HepG2 (cell line): Measurements from ENCODE around the gene TBL3. TPM values are rescaled to one million over a fixed set of nuclear protein-coding genes. Genes with fewer than 3 reads are reported as not detected.
A peak's percentile ranks its signal among the peaks of the same experiment; 100 is the strongest.

Experiments
- ATAC-seq: fragments of 200-7000 bp; cut with Tn5 transposase; 3 replicates; pipeline ENCODE4 v1.9.1; 2020; ENCODE audit warnings: mild to moderate bottlenecking, moderate library complexity
- BruUV-seq: library from RNA; stranded (reverse); fragments of 400-500 nt; replicated peaks from 2 replicates; lab custom pipeline; 2021; lab: Mats Ljungman, UMichigan
- CTCF ChIA-PET: fragments of 300-600 bp; formaldehyde crosslinking; extraction: SDS; loops from one replicate; lab custom pipeline; 2021; ENCODE audit warnings: low total read pairs, inconsistent platforms, low intra/inter-chr PET ratio; lab: Yijun Ruan, JAX
- POLR2A ChIA-PET: fragments of 350-600 bp; sonication (Branson Sonifier 250); formaldehyde crosslinking; loops from one replicate; lab custom pipeline; 2020; ENCODE audit warnings: antibody characterized with exemption, inconsistent platforms; lab: Yijun Ruan, JAX
- DNase-seq: peaks from one replicate; pipeline ENCODE4 v3.0.0-alpha.2; 2015; ENCODE audit warnings: low spot score
- FAIRE-seq: peaks from 3 replicates; lab custom pipeline; 2011; peaks lifted over from hg19 to GRCh38; lab: Jason Lieb, UNC
- H2AFZ ChIP-seq: one replicate; pipeline ENCODE4 v1.6.1; 2011; ENCODE audit warnings: low read length, inconsistent platforms
- H3K27ac ChIP-seq: fragments of 300-600 bp; 3 replicates; pipeline ENCODE4 v1.8.0; 2011; ENCODE audit warnings: mixed run types, mild to moderate bottlenecking, mixed read lengths, low read length, inconsistent platforms; ENCODE audit not compliant: insufficient read depth; ENCODE audit errors: extremely low read length
- H3K27me3 ChIP-seq, 2 experiments: fragments of 200-600 bp in 1 of 2; 2 replicates in 1 of 2; 3 replicates in 1 of 2; pipeline versions ENCODE4 v1.6.0 to v1.8.0; 2011; ENCODE audit warnings: low read length in 2 of 2, mild to moderate bottlenecking in 2 of 2, moderate library complexity in 2 of 2, inconsistent platforms in 1 of 2; ENCODE audit not compliant: insufficient read depth in 2 of 2, control insufficient read depth in 1 of 2
- H3K36me3 ChIP-seq, 2 experiments: fragments of 200-600 bp in 1 of 2; replicated peaks in 1 of 2; 2 replicates in 1 of 2; 3 replicates in 1 of 2; pipeline versions ENCODE4 v1.5.1 to v1.8.0; 2011; ENCODE audit warnings: low read length in 2 of 2, inconsistent platforms in 1 of 2; ENCODE audit not compliant: insufficient read depth in 2 of 2, control insufficient read depth in 1 of 2
- H3K4me1 ChIP-seq: 2 replicates; pipeline ENCODE4 v1.5.1; 2012; ENCODE audit warnings: low read length, inconsistent platforms; ENCODE audit not compliant: insufficient read depth
- H3K4me2 ChIP-seq: 2 replicates; pipeline ENCODE4 v1.6.0; 2011; ENCODE audit warnings: low read depth, low read length, inconsistent platforms
- H3K4me3 ChIP-seq, 3 experiments: fragments of 200-600 bp in 1 of 3; sonication (generic), shearing (Covaris generic) in 1 of 3; replicated peaks in 1 of 3; 2 replicates each; pipeline ENCODE4 v1.5.1; 2011 to 2016; ENCODE audit warnings: low read length in 3 of 3, inconsistent platforms in 2 of 3, low read depth in 2 of 3, mild to moderate bottlenecking in 2 of 3, control low read depth in 1 of 3, mixed read lengths in 1 of 3; ENCODE audit not compliant: insufficient read depth in 1 of 3
- H3K79me2 ChIP-seq: one replicate; pipeline ENCODE4 v1.6.1; 2011; ENCODE audit warnings: low read length, inconsistent platforms; ENCODE audit not compliant: insufficient read depth
- H3K9ac ChIP-seq: 2 replicates; pipeline ENCODE4 v1.6.0; 2011; ENCODE audit warnings: mild to moderate bottlenecking, low read depth, low read length, inconsistent platforms; ENCODE audit not compliant: insufficient read depth
- H3K9me3 ChIP-seq: 2 replicates; pipeline ENCODE4 v1.5.1; 2012; ENCODE audit warnings: mild to moderate bottlenecking, low read length
- H4K20me1 ChIP-seq: 2 replicates; pipeline ENCODE4 v1.6.0; 2011; ENCODE audit warnings: inconsistent platforms, mild to moderate bottlenecking, low read length, moderate library complexity; ENCODE audit not compliant: insufficient read depth
- MED8 ChIP-seq: sonication (generic); formaldehyde crosslinking; IDR thresholded peaks from 2 replicates; pipeline ENCODE4 v1.8.1; 2023; ENCODE audit warnings: mild to moderate bottlenecking, missing genetic modification reagents; ENCODE audit not compliant: insufficient replicate concordance
- MYC ChIP-seq: sonication (generic); formaldehyde crosslinking; IDR thresholded peaks from 2 replicates; pipeline ENCODE4 v1.9.0; 2021; ENCODE audit warnings: missing genetic modification reagents, borderline replicate concordance
- REL ChIP-seq: sonication (generic); formaldehyde crosslinking; conservative IDR thresholded peaks from 2 replicates; pipeline ENCODE4 v1.8.0; 2022; ENCODE audit warnings: mild to moderate bottlenecking, missing genetic modification reagents, moderate library complexity
- SMAD9 ChIP-seq: sonication (generic); formaldehyde crosslinking; IDR thresholded peaks from 2 replicates; pipeline ENCODE4 v1.5.1; 2020; ENCODE audit warnings: mild to moderate bottlenecking, missing genetic modification reagents
- ZNF556 ChIP-seq: sonication (generic); formaldehyde crosslinking; IDR thresholded peaks from 2 replicates; pipeline ENCODE4 v1.4.0; 2020; ENCODE audit warnings: mild to moderate bottlenecking, missing genetic modification reagents, borderline replicate concordance
- ZNF605 ChIP-seq: sonication (generic); formaldehyde crosslinking; IDR thresholded peaks from 2 replicates; pipeline ENCODE4 v1.8.0; 2022; ENCODE audit warnings: mild to moderate bottlenecking, missing genetic modification reagents
- ZSCAN21 ChIP-seq: sonication (generic); formaldehyde crosslinking; IDR thresholded peaks from 2 replicates; pipeline ENCODE4 v1.8.0; 2022; ENCODE audit warnings: mild to moderate bottlenecking, missing genetic modification reagents, moderate library complexity, borderline replicate concordance
- WGBS: methylation state at CpG from one replicate; pipeline ENCODE4 v1.1.6; 2017; ENCODE audit warnings: low lambda C conversion rate; 5-methylcytosine and 5-hydroxymethylcytosine counted together
- in situ Hi-C: cut with HindIII; loops from 2 replicates; pipeline ENCODE4 v1.10.0; 2017; ENCODE audit warnings: low pct_unique_long_range_greater_than_20kb; ENCODE audit not compliant: extremely low pct_ligation_motif_present
- intact Hi-C: fragments of 100-400 bp; cut with micrococcal nuclease; formaldehyde crosslinking; loops from one replicate; pipeline ENCODE4 v1.10.0; 2022; ENCODE audit not compliant: unreplicated experiment
- polyA plus RNA-seq, 8 experiments: library from polyadenylated mRNA; depleted of rRNA in 3 of 8; stranded (reverse) in 7 of 8; unstranded in 1 of 8; fragments of >200 nt; fragmentation: Illumina TruSeq in 4 of 8; extraction: Trizol in 4 of 8; gene quantifications; 2 replicates each; pipeline versions ENCODE4 v1.2.1 to v1.2.3, GENCODE V29; 2011 to 2016; ENCODE audit warnings: low read depth in 4 of 8, missing spikeins in 1 of 8, mixed read lengths in 1 of 8; ENCODE audit not compliant: insufficient read depth in 1 of 8
- total RNA-seq, 5 experiments: library from RNA; depleted of rRNA; stranded (reverse); fragments of >200 nt; fragmentation: Illumina TruSeq; extraction: Trizol; gene quantifications; 2 replicates each; pipeline ENCODE4 v1.2.3, GENCODE V29; 2016; ENCODE audit warnings: low read depth in 1 of 5
- TF ChIP-seq, protein P1 (sequence below): IDR thresholded peaks from 2 replicates; pipeline ENCODE4 v1.6.1; 2012; ENCODE audit warnings: low read length, improper control_type of control experiment
- TF ChIP-seq, protein P2 (sequence below): sonication (generic); formaldehyde crosslinking; IDR thresholded peaks from 2 replicates; pipeline ENCODE4 v1.5.0; 2020; ENCODE audit warnings: missing genetic modification reagents

Gene TBL3
- total and polyA plus RNA-seq, 2 of the 13 experiments (the other 11 are each of a cell fraction or from before 2014, with no cell fraction given): 16.8 to 38.0 TPM

DNA sequence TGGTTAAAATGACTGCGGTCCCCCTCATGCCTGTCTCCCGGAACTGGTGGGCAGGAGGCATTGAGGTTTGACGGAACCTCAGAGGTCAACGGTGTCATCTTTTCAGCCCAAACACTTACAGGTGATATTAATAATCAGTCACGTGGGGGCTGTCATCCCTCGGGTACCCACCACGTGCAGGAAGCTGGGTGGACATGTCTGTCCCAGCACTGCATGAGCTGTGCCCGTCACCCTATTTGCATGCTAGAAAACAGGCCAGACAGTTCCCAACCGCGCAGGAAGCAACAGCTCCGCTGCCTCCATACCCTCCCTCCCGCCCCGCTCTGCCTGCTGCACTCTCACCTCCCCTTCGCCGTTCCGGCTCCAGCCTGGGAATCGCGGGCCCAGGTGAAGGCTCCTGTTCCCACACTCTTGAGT, 19.3 kb downstream of the TBL3 start (continued):
- TF ChIP-seq, protein P1, sequence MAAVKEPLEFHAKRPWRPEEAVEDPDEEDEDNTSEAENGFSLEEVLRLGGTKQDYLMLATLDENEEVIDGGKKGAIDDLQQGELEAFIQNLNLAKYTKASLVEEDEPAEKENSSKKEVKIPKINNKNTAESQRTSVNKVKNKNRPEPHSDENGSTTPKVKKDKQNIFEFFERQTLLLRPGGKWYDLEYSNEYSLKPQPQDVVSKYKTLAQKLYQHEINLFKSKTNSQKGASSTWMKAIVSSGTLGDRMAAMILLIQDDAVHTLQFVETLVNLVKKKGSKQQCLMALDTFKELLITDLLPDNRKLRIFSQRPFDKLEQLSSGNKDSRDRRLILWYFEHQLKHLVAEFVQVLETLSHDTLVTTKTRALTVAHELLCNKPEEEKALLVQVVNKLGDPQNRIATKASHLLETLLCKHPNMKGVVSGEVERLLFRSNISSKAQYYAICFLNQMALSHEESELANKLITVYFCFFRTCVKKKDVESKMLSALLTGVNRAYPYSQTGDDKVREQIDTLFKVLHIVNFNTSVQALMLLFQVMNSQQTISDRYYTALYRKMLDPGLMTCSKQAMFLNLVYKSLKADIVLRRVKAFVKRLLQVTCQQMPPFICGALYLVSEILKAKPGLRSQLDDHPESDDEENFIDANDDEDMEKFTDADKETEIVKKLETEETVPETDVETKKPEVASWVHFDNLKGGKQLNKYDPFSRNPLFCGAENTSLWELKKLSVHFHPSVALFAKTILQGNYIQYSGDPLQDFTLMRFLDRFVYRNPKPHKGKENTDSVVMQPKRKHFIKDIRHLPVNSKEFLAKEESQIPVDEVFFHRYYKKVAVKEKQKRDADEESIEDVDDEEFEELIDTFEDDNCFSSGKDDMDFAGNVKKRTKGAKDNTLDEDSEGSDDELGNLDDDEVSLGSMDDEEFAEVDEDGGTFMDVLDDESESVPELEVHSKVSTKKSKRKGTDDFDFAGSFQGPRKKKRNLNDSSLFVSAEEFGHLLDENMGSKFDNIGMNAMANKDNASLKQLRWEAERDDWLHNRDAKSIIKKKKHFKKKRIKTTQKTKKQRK: no peak
- no peak for TF ChIP-seq MED8 (CRISPR knock-in tag)
- TF ChIP-seq, protein P2, sequence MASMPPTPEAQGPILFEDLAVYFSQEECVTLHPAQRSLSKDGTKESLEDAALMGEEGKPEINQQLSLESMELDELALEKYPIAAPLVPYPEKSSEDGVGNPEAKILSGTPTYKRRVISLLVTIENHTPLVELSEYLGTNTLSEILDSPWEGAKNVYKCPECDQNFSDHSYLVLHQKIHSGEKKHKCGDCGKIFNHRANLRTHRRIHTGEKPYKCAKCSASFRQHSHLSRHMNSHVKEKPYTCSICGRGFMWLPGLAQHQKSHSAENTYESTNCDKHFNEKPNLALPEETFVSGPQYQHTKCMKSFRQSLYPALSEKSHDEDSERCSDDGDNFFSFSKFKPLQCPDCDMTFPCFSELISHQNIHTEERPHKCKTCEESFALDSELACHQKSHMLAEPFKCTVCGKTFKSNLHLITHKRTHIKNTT: no peak
- TF ChIP-seq ZNF605 (CRISPR knock-in tag): 0 out of 2 replicates have a peak, but pooled peaks have one; percentile 28
- TF ChIP-seq MYC: 0 out of 2 replicates have a peak, but pooled peaks have one; percentile 7
- no peak for TF ChIP-seq SMAD9 (CRISPR knock-in tag)
- no peak for TF ChIP-seq REL (CRISPR knock-in tag)

DNA sequence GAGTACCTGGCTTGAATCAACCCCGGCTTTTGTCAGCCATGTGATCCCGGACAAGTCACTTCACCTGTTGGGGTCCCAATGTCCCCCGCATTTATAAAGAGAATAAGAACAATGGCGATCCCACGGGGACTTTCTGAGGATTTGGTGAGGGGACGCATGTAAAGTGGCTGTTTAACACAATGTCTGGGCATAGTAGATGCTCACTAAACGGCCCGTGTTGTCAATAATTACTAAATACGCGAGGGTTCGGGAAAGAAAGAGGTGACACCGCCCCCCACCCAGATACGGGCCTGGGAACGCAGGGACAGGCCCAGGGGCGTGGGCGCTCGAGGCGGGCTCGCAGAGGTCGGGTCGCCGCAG, 19.7 kb downstream of the TBL3 start:
- no peak for ATAC-seq
- peaks cover 0 to 8% of the 10 kb centered on the region in 2 experiments; a peak in 2 of 5 replicates for H3K27me3 ChIP-seq
- ChIA-PET CTCF (no interaction called here), POLR2A (interaction anchor here (0.7 to 2.6 kb wide), 5 partner anchors 20 to 164 kb away, joined by 3 to 16 read pairs (median 9); partner anchors contain the start of genes RPS2, TBL3 and TRAF7)
- no peaks in the 10 kb centered on the region for H3K79me2 ChIP-seq
- no peaks in the 10 kb centered on the region for H3K9me3 ChIP-seq
- H3K9ac ChIP-seq: no peak overlapping the region
- TF ChIP-seq ZNF556 (CRISPR knock-in tag) (no peak), ZSCAN21 (CRISPR knock-in tag) (0 out of 2 replicates have a peak, but pooled peaks have one; percentile 7)
- intact Hi-C loops: no loop called here
- peaks cover 52% of the 10 kb centered on the region for H3K4me1 ChIP-seq
- FAIRE-seq: no peak
- no peak overlapping the region for H2AFZ ChIP-seq
- H3K4me2 ChIP-seq: peak overlapping the region; percentile 95
- no peaks in the 10 kb centered on the region for H4K20me1 ChIP-seq
- no TSS peak for BruUV-seq
- WGBS: 92% methylated on average over 22 of the region's 22 CpGs
- H3K27ac ChIP-seq: no peak overlapping the region
- H3K4me3 ChIP-seq: peak overlapping the region in 1 of 3 experiments; percentile 82; a peak in 2 of 6 replicates
- in situ Hi-C loops: no loop called here
- no peak for DNase-seq
- peaks cover 2 to 5% of the 10 kb centered on the region in 2 experiments; a peak in 3 of 5 replicates for H3K36me3 ChIP-seq
